HG03354 (cell line): ENCODE results near the gene KCNJ10.

ENCODE experiments used
- ATAC-seq: cut with Tn5 transposase; IDR thresholded peaks from one replicate; pipeline ENCODE4 v1.9.1; 2021; ENCODE audit warnings: mild to moderate bottlenecking; ENCODE audit not compliant: unreplicated experiment, poor library complexity, severe bottlenecking

The KCNJ10 gene

GRCh38 chr1:160086456-160086892 is 16.5 kb upstream of the KCNJ10 start:
- no peak for ATAC-seq

DNA sequence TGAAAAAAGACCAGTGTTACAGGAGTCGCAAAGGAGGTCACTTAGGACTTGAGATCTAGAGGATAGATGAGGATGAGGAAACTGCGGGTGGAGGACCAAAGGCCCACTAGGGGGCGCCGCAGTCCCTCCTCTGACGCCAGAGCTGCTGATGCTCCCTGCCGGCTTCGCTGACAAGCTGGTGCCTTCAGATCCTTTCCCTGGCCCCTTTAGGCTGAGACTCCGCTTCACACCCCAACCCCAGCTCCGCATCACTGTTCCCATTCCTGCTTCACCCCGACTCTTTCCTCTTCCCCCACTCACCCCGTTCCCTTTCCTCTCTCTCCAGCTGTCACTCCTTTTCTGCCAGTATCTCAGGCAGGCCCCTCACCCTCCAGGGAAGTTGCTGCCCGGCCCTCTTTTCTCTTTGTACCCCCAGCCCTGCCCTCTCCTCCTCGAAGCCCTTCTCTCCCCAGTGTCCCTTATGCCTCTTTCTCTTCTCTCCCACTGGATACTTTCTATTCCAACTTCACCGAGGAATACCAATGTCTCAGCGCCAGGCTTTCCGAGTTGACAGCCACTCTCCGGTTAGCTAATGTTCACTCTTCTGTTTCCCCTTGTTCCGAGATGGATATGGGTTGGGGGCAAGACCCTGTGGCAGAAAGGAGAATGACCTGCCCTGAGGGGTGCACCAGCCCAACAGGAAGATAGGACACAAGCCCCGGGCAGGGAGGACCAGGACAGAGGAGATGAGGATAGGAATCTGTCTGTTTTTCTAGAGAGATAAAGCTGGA is 15.9 kb upstream of the KCNJ10 start:
- ATAC-seq = peak; percentile 59

DNA sequence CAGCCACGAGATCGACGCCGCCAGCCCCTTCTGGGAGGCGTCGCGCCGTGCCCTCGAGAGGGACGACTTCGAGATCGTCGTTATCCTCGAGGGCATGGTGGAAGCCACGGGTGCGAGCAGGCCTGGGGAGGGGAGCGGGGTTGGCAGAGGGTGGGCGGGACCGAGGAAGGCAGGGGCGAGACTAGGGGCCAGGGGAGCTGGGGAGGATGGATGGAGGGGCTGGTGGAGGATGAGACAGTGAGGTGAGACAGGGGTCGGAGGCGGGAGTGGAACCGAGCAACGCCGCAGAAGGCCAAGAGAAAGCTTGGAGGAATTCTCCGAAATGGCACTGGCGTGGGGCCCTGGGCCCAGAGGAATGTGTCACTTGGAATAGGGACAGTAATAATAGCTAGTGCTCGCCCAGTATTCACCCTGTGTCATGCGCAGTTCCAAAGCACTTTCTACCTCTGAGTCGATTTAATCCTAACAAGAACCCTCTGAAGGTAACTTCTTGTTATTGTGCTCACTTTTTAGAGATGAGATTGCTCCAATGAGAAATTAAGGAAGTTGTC is 14.9 kb upstream of the KCNJ10 start:
- ATAC-seq = no peak

DNA sequence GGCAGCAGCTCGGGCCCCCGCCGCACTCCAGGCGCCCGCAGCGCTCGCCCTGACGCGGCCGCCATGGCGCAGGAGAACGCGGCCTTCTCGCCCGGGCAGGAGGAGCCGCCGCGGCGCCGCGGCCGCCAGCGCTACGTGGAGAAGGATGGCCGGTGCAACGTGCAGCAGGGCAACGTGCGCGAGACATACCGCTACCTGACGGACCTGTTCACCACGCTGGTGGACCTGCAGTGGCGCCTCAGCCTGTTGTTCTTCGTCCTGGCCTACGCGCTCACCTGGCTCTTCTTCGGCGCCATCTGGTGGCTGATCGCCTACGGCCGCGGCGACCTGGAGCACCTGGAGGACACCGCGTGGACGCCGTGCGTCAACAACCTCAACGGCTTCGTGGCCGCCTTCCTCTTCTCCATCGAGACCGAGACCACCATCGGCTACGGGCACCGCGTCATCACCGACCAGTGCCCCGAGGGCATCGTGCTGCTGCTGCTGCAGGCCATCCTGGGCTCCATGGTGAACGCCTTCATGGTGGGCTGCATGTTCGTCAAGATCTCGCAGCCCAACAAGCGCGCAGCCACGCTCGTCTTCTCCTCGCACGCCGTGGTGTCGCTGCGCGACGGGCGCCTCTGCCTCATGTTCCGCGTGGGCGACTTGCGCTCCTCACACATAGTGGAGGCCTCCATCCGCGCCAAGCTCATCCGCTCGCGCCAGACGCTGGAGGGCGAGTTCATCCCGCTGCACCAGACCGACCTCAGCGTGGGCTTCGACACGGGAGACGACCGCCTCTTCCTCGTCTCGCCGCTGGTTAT is 14.2 kb upstream of the KCNJ10 start:
- ATAC-seq = peak; percentile 72

GRCh38 chr1:160082926-160083325 is 13.0 kb upstream of the KCNJ10 start:
- ATAC-seq = no peak

- ATAC-seq = no peak
Measured at GRCh38 chr1:160082487-160082886, 12.5 kb upstream of the KCNJ10 start.

GRCh38 chr1:160081261-160081936 is 11.4 kb upstream of the KCNJ10 start, which contains the start of gene KCNJ9:
TSS of gene KCNJ9 (plus strand) at chr1:160081538. CDS start at chr1:160084031, 2,493 bp downstream.
- no peak for ATAC-seq

DNA sequence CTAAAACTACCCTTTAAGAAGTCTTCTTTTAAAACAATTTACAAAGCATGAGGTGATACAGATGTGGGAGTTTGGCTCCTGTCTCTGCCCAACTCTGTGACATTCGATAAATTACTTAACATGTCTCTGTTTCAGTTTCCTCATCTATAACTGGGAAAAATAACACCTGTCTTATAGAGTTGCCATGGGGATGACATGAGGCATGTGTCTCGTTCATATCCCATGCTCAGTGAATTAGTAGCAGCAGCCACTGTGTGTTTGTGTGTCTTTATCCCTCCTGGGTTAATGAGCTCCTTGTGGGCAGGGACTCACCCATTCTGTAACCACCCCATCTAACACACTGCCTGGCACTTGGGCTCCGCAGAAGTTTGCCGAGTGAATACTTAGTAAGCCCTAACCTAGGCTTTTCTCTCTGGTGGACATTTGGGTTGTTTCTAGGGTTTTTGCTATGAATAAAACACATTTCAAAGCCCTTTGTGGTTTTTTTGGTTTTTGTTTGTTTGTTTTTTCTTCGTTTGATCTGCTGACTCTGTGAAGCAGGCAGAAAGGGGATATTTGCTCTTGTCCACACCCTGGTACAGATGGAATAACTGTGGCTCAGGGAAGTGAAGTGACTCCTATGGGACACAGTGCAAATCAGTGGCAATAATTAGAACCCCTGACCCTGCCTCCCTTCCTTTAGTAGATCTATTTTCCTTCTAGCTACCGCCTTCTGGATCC is 10.6 kb upstream of the KCNJ10 start:
- no peak for ATAC-seq

- no peak for ATAC-seq
Measured at GRCh38 chr1:160079448-160079847, 9.5 kb upstream of the KCNJ10 start.

DNA sequence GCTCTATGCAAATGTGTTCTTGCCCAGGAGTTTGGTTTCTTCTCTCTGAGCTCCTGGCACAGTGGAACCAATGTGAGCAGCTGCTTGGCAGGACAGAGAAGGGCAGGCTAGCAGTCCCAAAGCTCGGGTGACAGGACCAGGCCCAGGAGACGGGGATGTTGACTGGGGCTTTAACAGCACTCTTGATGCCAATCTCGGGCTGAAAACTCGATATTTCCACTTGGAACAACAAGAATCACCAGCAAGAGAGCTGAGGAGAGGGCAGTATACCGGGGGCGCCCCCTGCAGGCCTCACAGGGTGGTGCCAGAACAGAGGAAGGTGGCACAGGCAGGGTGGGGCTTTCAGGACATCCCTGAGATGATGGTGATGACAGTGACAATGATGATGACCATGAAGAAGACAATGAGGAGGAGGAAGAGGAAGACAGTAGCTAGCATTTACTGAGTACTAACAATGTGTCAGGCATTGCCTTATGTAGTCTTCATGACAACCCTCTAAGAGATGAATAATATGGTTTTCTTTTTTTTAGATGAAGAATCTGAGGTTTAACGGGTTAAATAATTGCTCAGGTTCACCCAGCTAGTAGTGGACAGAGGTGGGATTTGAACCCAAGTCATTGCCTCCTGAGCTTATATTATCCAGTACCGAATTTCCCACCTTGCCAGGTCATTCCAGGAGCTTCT is 8.7 kb upstream of the KCNJ10 start:
- peak; percentile 75 for ATAC-seq

GRCh38 chr1:160077486-160077885 is 7.5 kb upstream of the KCNJ10 start:
- ATAC-seq = no peak

DNA sequence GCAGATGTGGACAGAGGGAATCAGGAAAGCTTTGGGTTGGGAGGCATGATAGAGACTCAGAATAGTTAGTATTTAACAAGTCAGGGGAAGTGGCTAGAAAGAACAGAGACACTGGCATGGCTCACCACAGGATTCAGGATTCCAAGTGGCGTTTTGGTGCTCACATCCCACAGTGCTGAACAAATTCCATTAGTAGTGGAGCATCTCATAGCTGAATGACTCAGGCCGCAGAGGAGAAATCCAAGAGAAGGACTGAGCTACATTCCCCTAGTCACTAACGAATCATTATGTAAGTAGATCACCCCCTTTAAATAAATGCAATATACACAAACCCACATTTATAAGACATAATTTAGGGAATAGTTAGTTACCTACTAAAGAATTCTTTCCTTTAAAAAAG is 6.3 kb upstream of the KCNJ10 start:
- no peak for ATAC-seq

- ATAC-seq = no peak
Measured at GRCh38 chr1:160075836-160076235, 5.9 kb upstream of the KCNJ10 start.

DNA sequence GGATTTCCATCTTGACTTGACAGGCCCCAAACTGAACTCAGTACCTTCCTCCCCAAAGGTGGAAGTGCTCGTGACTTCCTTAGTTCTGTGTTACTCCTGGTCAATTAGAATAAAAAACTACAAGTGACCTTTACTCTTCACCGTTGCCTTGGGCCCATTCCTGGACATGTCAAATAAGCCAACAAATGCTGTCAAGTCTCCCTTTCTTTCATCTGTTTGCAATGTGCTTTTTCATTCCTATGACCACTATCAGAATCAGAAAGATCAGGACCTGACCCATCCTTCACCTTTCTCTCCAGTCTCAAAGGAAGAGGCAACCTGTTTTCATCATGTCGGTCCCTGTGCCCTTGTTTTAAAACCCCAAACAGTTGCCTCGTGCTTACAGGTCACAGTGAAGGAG is 4.9 kb upstream of the KCNJ10 start:
- ATAC-seq = no peak

- no peak for ATAC-seq
Measured at GRCh38 chr1:160071289-160071688, 1.3 kb upstream of the KCNJ10 start.

DNA sequence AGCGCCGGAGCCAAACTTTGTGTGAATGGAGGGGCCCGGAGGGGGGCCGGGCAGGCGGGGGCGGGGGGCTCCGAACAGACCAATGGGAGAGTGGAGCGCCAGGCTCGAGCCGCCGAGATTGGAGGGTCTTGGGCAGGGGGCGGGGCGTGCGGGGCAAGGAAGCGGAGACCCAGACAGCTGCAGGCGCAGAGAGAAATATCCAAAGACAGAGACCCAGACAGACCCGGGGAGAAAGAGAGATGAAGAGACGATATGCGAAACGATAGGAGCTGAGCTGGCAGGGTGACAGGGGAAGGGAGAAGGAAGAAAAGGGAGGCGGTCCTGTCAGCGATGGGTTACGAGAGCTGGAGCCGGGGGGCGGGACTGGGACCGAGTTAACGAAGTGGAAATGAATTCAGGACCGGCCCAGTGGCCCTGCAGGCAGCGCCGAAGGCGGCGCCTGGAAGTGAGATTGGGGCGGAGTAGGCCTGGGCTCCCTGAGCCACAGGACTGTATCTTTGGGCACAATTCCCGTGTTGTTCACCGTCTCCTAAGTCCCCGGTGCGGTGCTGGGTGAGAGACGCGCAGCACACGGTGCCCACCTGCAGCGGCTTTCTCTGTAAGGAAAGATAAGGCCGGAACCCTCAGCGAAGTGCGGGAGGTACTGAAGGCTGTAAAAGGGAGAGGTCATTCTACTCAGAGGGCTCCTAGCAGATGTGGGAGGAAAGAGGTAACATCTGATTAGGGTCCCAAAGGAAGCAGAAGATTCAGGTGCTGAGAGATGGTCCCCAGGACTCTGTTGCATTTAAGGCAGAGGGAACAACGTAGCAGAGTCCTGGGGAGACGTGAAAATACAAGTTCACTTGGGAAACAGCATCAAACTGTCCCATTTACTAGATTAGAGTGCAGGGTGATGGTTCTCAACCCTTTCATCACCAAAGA is 543 bp upstream of the KCNJ10 start:
- ATAC-seq = peak; percentile 49

DNA sequence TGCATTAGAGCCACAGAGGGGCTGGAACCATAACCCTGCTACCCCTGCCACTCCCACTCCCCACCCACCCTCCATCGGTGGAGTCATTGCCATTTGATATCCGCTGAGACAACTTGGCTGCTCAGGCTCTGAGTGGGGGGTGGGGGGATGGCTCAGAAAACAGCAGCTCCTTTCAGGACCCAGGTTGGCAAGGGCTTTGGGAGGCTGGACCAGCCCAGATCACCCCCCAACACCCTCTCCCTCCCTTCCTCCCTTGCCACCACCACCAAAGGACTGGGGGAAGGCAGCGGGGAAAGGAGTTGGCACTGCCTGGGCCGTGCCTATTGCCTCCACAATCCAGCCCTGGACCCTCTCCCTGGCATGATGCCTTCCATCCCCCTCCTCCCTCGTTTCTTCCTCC is 1.7 kb downstream of the KCNJ10 start:
- no peak for ATAC-seq
